ENCODE results near the gene TPR.
"Not testable (repeated sequence)": the region's sequence is repeated elsewhere in the genome, so short reads cannot be mapped to it uniquely, and the experiment has no call there.

The TPR gene

DNA sequence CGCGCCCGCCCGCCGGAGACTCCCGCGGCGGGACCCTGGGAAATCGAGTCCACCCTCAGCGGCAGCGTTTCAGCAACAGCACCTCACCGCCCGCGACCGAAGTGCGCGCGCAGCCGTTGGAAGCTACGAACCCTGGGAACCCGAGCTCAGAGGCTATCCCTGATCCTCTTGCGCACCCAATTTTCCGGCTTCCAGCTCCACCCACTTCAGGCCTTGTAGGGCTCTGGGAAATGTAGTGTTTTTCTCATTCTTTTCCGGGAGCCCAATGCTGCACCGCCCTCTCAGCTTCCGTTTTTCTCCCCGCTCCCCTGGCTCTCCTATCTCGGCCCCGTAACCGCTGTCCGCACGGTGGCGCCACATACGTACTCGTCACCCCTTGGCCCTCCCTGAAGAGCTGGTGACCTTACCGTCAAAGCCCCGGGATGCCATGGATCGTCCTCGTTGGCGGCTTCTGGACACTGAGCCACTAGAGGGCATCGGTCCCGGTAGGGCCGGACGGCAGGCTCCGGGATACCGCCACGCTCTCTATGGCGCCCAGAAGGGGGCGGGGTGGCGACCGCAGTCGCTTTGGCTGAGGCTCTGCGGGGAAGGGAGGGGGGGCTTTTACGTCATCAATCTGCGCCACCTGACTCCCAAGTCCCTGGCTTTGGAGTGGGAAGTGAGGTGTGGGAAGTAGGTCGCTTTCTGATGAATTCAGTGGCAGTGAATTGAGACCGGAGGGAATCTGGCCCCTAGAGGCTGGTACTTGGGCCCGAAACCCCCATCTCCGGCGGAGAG is at the start of gene TPR, which contains the start of gene ODR4:
Gene TPR (minus strand): TSS at position 102 of the 777 bp plus-strand sequence. CDS start 225 bp downstream, outside the sequence.
Gene ODR4 (plus strand): TSS at position 687 of the 777 bp plus-strand sequence. CDS start 3,948 bp downstream, outside the sequence.
- peak; percentile 98 for DNase-seq

DNA sequence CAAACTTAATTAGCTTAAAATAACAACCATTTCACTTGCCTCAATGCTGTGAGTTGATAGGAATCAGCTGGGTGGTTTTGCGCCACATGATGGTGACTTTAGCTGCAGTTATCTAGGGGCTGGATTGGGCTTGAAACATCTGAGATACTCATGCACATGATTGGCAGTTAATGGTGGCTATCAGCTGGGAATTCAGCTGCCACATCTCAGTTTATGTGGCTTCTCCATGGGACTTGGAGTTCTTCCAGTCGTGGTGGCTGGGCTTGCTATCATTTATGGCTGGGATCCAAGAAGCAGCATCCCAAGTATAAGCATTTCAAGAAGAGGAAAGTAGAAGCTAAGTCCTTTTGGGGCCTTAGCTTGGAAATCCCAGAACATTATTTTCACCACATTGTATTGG is 49.5 kb upstream of the TPR start:
- DNase-seq, result no peak

DNA sequence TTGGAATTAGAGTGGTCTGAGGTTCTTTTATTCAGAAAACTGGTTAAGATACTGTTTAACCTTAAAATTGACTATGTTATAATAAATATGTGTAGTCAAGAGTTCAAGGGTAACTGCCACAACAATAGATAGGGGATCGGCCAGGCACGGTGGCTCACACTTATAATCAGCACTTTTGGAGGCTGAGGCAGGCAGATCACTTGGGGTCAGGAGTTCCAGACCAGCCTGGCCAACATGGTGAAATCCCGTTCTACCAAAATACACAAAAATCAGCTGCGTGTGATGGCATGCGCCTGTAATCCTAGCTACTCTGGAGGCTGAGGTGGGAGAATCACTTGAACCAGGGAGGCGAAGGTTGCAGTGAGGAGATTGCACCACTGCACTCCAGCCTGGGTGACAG is 46.4 kb upstream of the TPR start:
- DNase-seq, result no peak

DNA sequence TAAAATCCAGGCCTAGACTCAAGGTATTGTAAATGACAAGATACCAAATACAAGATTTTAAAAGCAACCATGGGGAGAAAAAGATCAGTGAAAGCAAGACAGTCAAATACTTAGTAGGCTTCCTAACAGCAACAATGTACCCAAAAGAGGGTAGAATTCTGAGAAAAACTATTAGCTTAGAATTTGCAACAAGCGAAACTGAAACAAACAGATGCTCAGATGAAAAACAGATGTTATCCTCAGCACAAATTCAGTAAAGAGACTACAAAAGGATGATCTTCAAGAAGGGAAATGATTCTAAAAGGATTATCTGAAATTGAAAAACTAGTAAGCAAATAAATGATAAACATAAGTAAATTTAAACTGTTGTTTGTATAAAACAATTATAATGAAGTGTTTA is 45.9 kb upstream of the TPR start:
- no peak for DNase-seq

DNA sequence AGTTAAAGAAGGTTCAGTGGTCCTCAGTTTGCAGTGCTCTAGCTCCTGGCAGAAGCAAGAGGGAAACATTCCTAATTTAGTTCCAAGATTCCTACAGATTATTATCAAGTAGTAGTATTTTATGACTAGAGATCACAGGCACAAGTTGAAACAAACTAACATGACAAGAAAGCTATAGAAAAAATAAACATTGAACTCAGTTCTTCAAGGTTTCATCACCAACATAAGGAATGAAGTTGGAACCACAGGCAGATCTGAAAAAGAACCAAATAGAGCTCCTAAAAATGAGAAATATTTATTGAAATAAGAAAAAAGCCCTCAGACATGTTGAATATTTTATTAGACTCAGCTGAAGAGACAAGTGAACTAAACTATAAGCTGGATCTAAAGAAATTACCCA is 45.3 kb upstream of the TPR start:
- DNase-seq, result no peak

DNA sequence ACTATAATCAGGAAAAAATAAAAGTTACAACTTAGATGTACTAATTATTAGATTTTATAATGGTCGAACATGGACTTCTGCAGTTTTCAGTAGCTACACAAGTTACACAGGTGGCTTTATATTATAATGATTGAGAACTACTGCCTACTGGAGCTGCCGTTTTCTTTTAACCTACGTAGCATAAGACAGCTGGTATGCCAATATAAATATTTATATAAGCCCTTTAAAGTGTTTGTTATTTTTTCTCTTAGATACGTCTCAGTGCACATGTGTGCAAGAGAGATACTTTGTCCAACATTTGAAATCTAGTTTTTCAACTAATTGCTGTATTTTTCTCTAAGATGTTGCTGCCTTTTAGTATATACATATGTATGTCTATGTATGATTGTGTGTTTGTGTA is 43.5 kb upstream of the TPR start:
- DNase-seq, result no peak

DNA sequence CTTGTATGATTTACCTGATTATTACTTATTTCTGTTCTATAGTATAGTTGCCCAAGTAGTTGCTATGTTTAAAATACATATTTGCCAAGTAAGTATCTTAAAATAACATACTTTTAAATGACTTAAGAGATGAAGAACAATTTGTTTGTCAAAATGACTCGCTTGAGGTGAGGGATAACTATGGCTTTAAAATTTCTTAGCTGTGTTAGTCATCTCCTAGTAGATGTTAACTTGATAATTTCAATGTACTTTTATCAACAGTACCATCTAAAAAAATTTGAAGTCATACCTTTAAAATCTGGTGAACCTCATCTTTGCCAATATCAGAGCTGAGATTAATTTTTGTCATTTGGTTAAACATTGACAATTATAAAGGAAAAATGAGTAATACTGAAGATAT is 38.3 kb upstream of the TPR start:
- no peak for DNase-seq

DNA sequence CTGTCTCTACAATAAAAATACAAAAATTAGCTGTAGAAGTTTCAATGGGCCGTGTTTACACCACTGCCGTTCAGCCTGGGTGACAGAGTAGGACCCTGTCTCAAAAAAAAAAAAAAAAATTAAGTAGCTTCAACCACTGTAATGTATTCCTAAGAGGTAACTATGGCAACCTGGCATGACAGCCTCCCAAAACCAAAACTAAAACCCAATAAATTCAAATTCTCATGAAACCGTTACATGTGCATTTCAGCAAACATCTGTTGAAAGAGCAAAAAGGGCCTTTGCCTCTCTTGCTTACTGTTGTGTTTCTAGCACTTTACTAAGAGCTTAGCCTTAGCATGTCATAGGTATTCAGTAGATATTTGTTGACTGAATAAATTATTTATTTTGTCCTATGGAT is 34.0 kb upstream of the TPR start:
- no peak for DNase-seq

DNA sequence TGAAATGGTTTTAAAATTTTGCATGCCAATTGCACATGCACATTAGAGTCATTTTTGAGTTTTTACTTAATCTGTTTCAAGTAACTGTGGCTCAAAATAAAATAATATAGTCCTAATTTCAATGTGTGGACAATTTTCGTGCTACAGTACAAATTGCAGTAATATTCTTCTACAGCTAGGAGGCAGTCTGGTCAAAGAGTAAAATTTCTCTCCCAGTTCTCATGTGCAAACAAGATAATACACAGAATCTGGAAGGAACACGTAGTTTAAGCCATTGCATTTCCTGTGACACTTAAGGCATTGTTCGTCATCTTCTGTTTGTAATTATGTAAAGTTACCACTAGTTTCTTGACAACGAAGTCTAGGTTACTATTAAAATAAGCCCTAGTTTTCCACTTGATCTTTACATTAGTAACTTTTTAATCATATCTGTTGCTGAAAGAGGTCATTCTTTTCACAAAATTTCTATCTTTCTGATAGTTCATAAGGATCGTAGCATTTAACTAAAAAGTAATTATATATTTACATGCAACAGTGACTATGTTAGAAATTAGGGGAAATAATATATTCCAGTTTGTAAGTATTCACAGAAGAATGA is 29.5 kb upstream of the TPR start:
- DNase-seq, result no peak

DNA sequence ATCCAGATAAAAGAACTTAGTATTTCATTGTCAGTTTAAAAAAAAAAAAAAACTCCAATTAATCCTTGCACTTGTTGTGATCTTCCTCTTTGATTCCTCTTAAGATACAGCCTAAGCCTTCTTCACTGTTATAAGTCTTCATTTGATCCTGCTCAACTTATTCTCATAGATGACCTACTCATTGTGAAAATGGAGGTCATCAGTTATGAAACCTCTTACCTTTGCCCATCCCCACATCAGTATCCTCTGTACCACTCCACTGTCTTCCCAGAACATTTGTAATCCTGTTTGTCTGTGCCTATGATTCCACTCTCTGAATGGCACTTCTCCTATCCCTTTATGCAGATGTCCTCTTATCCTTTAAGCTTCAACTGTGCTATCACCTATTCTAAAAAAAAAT is 28.6 kb upstream of the TPR start:
- DNase-seq, result no peak

DNA sequence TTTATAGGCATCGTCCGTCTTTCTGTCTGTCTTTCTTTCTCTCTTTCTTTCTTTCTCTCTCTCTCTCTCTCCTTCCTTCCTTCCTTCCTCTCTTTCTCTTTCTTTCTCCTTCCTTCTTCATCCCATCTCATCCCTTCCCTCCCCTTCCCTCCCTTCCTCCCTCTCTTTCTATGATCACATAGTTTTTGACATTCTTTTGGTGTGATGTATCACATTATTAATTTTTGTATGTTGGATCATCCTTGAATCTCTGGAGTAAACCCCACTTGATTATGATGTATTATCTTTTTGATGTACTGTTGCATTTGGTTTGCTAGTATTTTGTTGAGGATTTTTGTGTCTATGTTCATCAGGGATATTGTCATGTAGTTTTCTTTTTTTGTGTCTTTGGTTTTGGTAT is 26.4 kb upstream of the TPR start:
- not testable (repeated sequence) for DNase-seq

DNA sequence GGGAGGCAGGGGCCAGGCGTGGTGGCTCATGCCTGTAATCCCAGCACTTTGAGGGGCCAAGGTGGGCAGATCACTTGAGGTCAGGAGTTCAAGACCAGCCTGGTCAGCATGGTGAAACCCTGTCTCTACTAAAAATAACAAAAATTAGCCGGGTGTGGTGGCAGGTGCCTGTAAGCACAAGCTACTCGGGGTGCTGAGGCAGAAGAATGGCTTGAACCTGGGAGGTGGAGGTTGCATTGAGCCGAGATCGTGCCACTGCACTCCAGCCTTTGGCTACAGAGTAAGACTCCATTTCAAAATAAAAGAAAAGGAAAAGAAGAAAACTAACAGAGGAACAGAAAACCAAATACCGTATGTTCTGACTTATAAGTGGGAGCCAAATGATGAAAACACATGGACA is 17.7 kb upstream of the TPR start:
- not testable (repeated sequence) for DNase-seq

DNA sequence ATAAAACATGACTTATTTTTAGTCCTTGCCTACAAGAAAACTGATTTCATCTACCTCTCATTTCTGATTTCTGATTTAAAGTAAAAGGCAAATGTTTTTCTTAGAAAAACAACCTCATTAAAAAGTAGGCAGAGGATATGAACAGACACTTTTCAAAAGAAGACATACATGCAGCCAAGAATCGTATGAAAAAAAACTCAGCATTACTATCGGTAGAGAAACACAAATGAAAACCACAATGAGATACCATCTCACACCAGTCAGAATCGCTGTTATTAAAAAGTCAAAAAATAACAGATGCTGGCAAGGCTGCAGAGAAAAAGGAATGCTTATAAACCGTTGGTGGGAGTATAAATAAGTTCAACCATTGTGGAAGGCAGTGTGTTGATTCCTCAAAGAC is 16.8 kb upstream of the TPR start:
- DNase-seq, result no peak

DNA sequence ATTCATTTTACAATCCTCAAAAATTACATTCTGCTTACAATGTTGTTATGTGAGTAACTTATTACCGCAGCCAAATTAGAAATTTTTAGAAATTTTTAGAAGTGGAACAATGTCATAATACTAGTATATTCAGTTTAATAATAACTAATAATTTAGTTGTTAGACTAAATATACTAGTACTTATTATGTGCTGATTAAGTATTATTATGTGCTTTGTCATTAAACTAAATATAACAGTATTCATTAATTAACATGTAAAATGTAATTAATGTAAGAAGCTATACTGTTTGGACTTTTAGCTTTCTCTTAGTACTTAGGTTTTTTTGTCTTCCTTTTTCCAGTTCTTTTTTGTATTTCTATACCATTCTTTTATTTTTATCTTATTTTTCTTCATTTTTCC is 15.9 kb upstream of the TPR start:
- no peak for DNase-seq

DNA sequence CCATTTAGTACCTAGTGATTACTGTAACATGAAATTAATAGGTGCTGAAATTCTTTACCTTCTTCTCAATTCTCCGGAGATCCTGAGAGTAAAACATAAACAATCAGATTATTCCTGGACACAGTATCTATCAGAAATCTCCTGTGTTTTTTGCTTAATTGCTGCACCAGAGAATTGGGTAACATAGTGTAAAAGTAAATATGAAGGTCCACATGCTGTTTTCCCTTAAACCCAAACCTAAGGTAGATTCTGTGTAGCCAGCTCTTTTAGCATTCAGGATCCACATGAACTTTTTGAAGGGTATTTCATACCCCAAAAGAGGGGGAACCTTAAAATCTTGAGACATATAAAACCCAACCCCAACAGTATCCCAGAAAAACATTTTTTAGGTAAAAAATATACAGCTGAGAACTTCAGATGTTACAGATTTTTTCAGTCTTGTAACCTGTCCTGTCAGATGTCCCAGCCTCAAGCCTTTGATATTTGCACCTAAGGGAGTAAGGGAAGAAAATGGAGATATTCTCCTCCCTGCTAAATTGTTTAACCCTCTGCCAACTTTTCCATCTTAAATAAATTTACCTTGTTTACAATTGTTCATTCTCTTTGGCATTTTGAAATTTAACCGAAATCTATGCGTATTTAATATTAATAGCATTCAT is 11.8 kb upstream of the TPR start:
- no peak for DNase-seq

DNA sequence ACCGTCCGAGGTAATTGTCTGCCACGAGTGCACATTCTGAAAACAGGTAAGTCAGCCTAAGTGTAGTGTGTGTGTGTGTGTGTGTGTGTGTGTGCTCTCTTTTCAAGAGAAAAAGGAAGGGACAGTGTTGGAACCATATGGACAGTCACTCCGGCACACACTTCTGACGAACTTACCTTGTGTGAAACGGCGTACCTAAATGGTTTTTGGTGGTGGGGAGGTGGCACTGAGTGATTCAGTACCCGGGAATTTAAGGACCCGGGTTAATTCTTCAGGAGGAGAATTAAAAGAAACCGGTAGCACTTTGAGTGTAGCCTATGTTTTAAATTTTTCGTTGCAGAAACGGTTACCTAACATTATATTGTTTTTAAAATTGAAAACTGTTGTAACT is 871 bp upstream of the TPR start:
- DNase-seq, result no peak

DNA sequence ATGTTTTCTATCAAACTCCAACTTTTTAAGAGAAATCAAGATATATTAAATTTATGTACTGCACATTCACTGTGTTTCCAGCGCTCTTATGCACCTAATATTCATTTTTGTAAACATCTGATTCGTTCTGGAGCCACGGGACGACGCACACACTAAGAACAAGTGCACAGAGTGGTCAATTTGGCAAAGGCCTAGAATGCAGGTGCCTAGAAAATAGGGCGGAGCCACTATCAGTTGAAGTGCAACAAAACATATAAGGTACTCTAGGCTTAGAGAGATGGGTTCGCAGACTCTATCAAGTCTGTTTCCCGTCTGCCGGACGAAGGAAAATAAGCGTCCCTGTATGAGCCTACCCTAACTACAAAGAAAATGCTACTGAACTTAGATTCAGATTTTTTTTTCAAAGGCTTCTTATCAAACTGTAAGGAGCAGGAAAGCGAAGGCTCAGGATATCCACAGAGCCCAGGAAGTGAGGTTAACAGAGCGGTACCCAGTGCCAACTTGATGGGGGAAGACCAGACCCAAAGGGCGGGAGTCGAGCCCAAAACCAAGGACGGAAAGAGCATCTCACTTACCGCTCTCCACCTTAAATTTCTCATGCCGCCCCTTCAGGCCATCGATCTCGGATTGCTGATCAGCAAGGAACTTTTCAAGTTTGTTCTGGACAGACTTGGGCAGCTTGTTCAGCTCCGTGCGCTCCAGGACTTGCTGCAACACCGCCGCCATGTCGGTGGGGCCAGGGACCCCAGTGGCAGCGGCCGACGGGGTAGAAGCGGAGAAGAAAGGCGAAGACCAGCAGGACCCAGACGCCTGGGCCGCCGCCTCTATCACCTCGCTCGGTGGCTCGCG is 526 bp downstream of the TPR start:
- DNase-seq, result peak; percentile 42

DNA sequence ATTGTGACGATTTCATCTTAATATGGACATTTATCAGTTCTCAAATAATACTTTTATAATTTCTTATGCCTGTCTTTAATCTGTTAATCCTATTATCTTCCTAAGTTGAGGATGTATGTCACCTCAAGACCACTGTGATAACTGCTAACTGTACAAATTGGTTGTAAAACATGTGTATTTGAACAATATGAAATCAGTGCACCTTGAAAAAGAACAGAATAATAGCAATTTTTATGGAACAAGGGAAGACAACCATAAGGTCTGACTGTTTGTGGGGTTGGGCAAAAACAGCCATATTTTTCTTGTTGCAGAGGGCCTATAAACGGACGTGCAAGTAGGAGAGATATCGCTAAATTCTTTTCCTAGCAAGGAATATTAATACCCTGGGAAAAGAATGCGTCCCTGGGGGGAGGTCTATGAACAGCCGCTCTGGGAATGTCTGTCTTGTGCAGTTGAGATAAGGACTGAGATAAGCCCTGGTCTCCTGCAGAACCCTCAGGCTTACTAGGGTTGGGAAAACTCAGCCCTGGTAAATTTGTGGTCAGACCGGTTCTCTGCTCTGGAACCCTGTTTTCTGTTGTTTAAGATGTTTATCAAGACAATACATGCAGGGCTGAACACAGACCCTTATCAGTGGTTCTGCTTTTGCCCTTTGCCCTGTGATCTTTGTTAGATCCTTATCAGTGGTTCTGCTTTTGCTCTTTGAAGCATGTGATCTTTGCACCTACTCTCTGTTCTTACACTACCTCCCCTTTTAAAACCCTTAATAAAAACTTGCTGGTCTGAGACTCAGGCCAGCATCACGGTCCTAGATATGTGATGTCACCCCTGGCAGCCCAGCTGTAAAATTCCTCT is 27.0 kb downstream of the TPR start:
- DNase-seq, result not testable (repeated sequence)

DNA sequence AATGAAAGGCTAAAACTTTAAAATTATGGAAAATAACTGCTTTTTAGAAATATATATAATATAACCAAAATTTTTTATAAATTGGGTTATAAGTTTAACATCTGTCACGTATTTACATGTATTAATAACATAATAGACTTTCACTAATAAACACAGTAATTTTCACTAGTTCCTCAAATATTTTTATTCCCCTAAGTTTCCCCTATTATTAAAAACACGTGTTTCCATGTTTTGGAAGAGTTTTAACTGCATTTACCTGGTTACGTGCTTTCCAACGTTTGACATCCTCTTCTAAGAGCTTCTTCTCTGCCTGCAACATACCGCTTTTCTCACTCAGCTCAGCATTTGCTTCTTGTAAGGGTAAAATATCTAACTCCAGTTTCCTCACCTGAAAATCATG is 34.3 kb downstream of the TPR start:
- no peak for DNase-seq

DNA sequence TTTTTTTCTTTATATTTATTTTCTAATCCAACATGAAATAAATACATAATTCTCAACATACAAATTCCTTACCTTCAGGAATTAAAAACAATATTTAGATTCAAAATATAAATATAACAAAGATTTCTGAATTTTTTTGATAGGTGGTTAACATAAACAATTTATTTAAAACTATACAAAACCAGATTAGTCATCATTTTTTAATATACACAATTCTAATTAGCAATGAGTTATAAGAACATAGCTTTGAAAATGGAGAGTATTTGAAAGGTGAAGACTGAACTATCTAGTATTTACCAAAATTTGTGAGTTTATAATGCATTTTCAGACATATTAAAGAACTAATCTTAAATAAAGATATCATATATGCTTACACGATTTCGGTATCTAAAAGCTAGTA is 37.5 kb downstream of the TPR start:
- DNase-seq, result no peak

DNA sequence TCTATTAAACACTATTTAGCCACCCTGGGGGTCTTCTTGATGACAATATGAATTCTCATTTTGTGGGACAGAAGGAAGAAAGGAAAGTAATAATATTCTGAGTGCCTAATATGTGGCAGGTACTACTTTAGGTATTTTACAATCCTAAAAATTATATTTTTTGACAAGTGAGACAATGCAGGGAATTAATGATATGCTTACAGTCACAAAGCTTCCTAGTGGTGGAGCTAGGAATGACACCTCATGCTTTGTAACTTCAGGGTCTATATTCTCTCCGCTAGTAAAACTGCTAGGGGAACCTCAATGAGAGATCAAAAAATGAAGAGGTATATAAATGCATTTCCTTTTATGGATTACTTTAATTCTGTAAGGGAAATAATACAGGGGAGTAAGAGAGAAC is 44.3 kb downstream of the TPR start:
- no peak for DNase-seq

DNA sequence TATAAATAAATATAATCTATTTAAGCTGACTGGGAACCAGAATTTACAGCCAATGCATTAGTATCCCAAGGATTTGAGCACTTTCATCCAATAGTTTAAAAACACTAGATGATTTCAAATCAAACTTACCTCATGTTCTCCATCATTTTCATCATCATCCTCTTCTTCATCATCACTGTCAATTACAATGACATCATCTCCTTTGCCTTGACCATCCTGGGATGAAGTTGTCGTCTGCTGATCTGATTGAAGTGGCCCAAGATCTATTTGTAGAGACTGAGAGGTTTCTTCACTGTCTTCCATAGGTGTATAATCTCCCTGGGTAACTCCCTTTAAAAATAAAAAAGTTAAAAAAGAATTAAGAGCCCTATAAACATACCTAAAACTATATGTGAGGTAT is 47.7 kb downstream of the TPR start:
- DNase-seq, result no peak
